GM23338 (cell line): Measurements from ENCODE around the gene PRTFDC1.

Experiments used
- EZH2 ChIP-seq: fragments of 200-600 bp; sonication (generic); IDR thresholded peaks from one replicate; pipeline ENCODE4 v1.8.0; 2017; ENCODE audit warnings: antibody characterized with exemption, mild to moderate bottlenecking, low read depth; ENCODE audit not compliant: unreplicated experiment
- EZH2phosphoT487 ChIP-seq: fragments of 200-600 bp; sonication (generic); IDR thresholded peaks from one replicate; pipeline ENCODE4 v1.8.1; 2018; ENCODE audit warnings: antibody characterized with exemption; ENCODE audit not compliant: unreplicated experiment
- JUNB ChIP-seq: IDR thresholded peaks from one replicate; pipeline ENCODE4 v1.6.1; 2016; ENCODE audit warnings: antibody characterized with exemption; ENCODE audit not compliant: unreplicated experiment
- POLR2AphosphoS5 ChIP-seq: IDR thresholded peaks from 2 replicates; pipeline ENCODE4 v1.6.1; 2016; ENCODE audit warnings: antibody characterized with exemption, low read depth
- STAT1 ChIP-seq: IDR thresholded peaks from one replicate; pipeline ENCODE4 v1.6.1; 2016; ENCODE audit warnings: antibody characterized with exemption; ENCODE audit not compliant: unreplicated experiment
- TF ChIP-seq, protein P1 (sequence below), 2 experiments: fragments of 200-600 bp in 1 of 2; sonication (generic) in 1 of 2; conservative IDR thresholded peaks; 2 replicates each; pipeline versions ENCODE4 v1.5.1 to v1.6.1; 2016 to 2017; ENCODE audit warnings: antibody characterized with exemption in 2 of 2, low read depth in 2 of 2, mild to moderate bottlenecking in 2 of 2, moderate library complexity in 1 of 2
- TF ChIP-seq, protein P2 (sequence below): IDR thresholded peaks from 2 replicates; pipeline ENCODE4 v1.6.1; 2016; ENCODE audit warnings: antibody characterized with exemption

DNA sequence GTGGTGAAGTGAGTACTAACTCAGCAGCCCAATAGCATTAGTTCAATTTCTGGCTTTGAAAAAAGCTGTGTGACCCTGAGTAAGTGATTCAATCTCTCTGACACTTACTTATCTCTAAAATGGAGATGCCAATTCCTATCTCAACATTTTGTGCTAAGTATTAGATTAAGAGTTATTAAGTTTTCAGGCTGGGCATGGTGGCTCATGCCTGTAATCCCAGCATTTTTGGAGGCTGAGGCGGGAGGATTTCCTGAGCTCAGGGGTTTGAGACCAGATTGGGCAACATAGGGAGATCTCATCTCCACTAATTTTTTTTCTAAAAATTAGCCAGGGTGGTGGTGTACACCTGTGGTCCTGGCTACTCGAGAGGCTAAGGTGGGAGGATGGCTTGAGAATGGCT is 109.5 kb downstream of the PRTFDC1 start:
- TF ChIP-seq, protein P1, sequence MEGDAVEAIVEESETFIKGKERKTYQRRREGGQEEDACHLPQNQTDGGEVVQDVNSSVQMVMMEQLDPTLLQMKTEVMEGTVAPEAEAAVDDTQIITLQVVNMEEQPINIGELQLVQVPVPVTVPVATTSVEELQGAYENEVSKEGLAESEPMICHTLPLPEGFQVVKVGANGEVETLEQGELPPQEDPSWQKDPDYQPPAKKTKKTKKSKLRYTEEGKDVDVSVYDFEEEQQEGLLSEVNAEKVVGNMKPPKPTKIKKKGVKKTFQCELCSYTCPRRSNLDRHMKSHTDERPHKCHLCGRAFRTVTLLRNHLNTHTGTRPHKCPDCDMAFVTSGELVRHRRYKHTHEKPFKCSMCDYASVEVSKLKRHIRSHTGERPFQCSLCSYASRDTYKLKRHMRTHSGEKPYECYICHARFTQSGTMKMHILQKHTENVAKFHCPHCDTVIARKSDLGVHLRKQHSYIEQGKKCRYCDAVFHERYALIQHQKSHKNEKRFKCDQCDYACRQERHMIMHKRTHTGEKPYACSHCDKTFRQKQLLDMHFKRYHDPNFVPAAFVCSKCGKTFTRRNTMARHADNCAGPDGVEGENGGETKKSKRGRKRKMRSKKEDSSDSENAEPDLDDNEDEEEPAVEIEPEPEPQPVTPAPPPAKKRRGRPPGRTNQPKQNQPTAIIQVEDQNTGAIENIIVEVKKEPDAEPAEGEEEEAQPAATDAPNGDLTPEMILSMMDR (conservative IDR thresholded peaks at IDR 0.05; ENCODE audit: low read depth in 2 of 2): no peak
- TF ChIP-seq POLR2AphosphoS5: no peak
- no peak for TF ChIP-seq EZH2phosphoT487
- TF ChIP-seq, protein P2, sequence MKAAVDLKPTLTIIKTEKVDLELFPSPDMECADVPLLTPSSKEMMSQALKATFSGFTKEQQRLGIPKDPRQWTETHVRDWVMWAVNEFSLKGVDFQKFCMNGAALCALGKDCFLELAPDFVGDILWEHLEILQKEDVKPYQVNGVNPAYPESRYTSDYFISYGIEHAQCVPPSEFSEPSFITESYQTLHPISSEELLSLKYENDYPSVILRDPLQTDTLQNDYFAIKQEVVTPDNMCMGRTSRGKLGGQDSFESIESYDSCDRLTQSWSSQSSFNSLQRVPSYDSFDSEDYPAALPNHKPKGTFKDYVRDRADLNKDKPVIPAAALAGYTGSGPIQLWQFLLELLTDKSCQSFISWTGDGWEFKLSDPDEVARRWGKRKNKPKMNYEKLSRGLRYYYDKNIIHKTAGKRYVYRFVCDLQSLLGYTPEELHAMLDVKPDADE: no peak
- no peak for TF ChIP-seq EZH2
- TF ChIP-seq JUNB: no peak
- TF ChIP-seq STAT1: no peak
